Dorsolateral prefrontal cortex (tissue), 118 donors: ENCODE measurements around the gene PLEKHO1. TPM values are rescaled to one million over a fixed set of nuclear protein-coding genes. Genes with fewer than 3 reads are reported as not detected.

ENCODE experiments used
- total RNA-seq, 120 experiments: library from RNA; stranded (reverse); gene quantifications; one replicate each; pipeline versions ENCODE4 v1.2.3 to v1.2.4, GENCODE V29; 2022

The PLEKHO1 gene
- total RNA-seq, 120 experiments from 2014 or later, result 30.1 to 103 (median 57.3) TPM

Other genes with a start within 250 kb of the PLEKHO1 start
- gene SV2A, start 232.1 kb upstream of the PLEKHO1 start, total RNA-seq, result 100 to 1,000 TPM in 113 of 120 experiments, 10 to 100 TPM in 7; 78.3 to 287 (median 196) TPM
- gene SF3B4, start 222.1 kb upstream of the PLEKHO1 start, total RNA-seq, result 10 to 100 TPM; 17.5 to 36.2 (median 25.7) TPM
- 10 to 100 TPM in 106 of 120 experiments, 1 to 10 TPM in 14; 5.4 to 32.3 (median 13.3) TPM for gene MTMR11, start 213.0 kb upstream of the PLEKHO1 start, total RNA-seq
- 100 to 1,000 TPM in 4 of 120 experiments, 10 to 100 TPM in 116; 28.4 to 126 (median 52.8) TPM for gene OTUD7B, start 139.2 kb upstream of the PLEKHO1 start, total RNA-seq
- 10 to 100 TPM; 50.9 to 95.6 (median 71.3) TPM for gene VPS45, start 82.1 kb upstream of the PLEKHO1 start, total RNA-seq
- gene ANP32E, start 86.2 kb downstream of the PLEKHO1 start, total RNA-seq, result 10 to 100 TPM; 24.9 to 73.5 (median 41.6) TPM
- 10 to 100 TPM in 45 of 120 experiments, 1 to 10 TPM in 75; 1.0 to 48.3 (median 7.6) TPM for gene CA14, start 107.9 kb downstream of the PLEKHO1 start, total RNA-seq
- 10 to 100 TPM; 34.9 to 79.4 (median 56.2) TPM for gene APH1A, start 119.1 kb downstream of the PLEKHO1 start, total RNA-seq
- gene C1orf54, start 122.9 kb downstream of the PLEKHO1 start, total RNA-seq, result 10 to 100 TPM in 54 of 120 experiments, 1 to 10 TPM in 66; 3.0 to 21.9 (median 9.4) TPM
- gene CIART, start 132.6 kb downstream of the PLEKHO1 start, total RNA-seq, result 10 to 100 TPM in 91 of 120 experiments, 1 to 10 TPM in 29; 5.3 to 26.5 (median 12.5) TPM
- 100 to 1,000 TPM in 10 of 120 experiments, 10 to 100 TPM in 110; 51.8 to 113 (median 87.9) TPM for gene MRPS21, start 143.9 kb downstream of the PLEKHO1 start, total RNA-seq
- 100 to 1,000 TPM in 1 of 120 experiments, 10 to 100 TPM in 119; 45.0 to 101 (median 71.8) TPM for gene PRPF3, start 171.6 kb downstream of the PLEKHO1 start, total RNA-seq
- 10 to 100 TPM; 37.9 to 58.4 (median 48.0) TPM for gene RPRD2, start 214.2 kb downstream of the PLEKHO1 start, total RNA-seq